Measurements from ENCODE around the gene C1QL4.
"Not testable (repeated sequence)": the region's sequence is repeated elsewhere in the genome, so short reads cannot be mapped to it uniquely, and the experiment has no call there.

Gene C1QL4

GRCh38 chr12:49336645-49337584 lies at the start of gene C1QL4:
TSS of gene C1QL4 (minus strand) at chr12:49337188. CDS start at chr12:49336477, 711 bp downstream.
- Histone ChIP-seq H3K4me1 (ENCODE audit: control insufficient read depth, insufficient read depth, low read length) (peaks cover 8% of the 10 kb centered on the region), H3K4me3 (ENCODE audit: low read length) (peak within 1 kb of the TSS; percentile 31; the same call in 1 of the 2 replicates), H3K9me3 (ENCODE audit: control insufficient read depth, insufficient read depth, low read length) (no peaks in the 10 kb centered on the region), H3K36me3 (ENCODE audit: control insufficient read depth, insufficient read depth, low read length) (no peaks in the 10 kb centered on the region; the same call in 1 of the 2 replicates), H3K27ac (ENCODE audit: low read length) (no peak within 1 kb of the TSS), H3K27me3 (ENCODE audit: control insufficient read depth, insufficient read depth, low read length) (peaks cover 95% of the 10 kb centered on the region)
- DNase-seq (ENCODE audit: low read depth, low spot score): no peak
- no CpG with 5 or more reads among the region's 65 CpGs for WGBS (ENCODE audit: insufficient coverage, insufficient read length)

GRCh38 chr12:49380184-49380583 lies 43.2 kb upstream of the C1QL4 start:
- H3K9me3 ChIP-seq (ENCODE audit: control insufficient read depth, insufficient read depth, low read length); H3K4me3 ChIP-seq (ENCODE audit: low read length); H3K27me3 ChIP-seq (ENCODE audit: control insufficient read depth, insufficient read depth, low read length); H3K27ac ChIP-seq (ENCODE audit: low read length); H3K36me3 ChIP-seq (ENCODE audit: control insufficient read depth, insufficient read depth, low read length); DNase-seq (ENCODE audit: low read depth, low spot score); H3K4me1 ChIP-seq (ENCODE audit: control insufficient read depth, insufficient read depth, low read length): not testable (repeated sequence)
- WGBS (ENCODE audit: insufficient coverage, insufficient read length): no CpG with 5 or more reads among the region's 9 CpGs

DNA sequence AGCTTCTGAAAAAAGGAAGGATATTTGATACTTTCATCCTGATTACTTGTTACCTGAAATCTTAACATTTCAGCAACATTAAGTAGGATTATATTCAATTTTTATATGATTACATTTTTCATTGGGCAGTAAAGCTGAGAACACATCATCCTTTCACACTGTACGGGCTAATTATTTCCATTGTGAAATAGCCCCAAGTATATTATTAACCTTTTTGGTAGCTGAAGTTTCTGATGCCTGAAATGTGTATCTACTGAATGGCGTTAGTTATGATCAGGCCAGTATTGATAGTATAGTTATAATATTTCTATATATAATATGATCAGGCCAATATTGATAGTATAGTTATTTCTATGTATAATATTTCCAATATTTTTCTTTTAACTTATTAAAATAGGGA lies 40.4 kb upstream of the C1QL4 start:
- H3K9me3 ChIP-seq (ENCODE audit: control insufficient read depth, insufficient read depth, low read length): no peaks in the 10 kb centered on the region
- H3K27ac ChIP-seq (ENCODE audit: low read length): no peak overlapping the region
- no peaks in the 10 kb centered on the region for H3K27me3 ChIP-seq (ENCODE audit: control insufficient read depth, insufficient read depth, low read length)
- no peak for DNase-seq (ENCODE audit: low read depth, low spot score)
- no peaks in the 10 kb centered on the region for H3K4me1 ChIP-seq (ENCODE audit: control insufficient read depth, insufficient read depth, low read length)
- no peak overlapping the region for H3K4me3 ChIP-seq (ENCODE audit: low read length)
- H3K36me3 ChIP-seq (ENCODE audit: control insufficient read depth, insufficient read depth, low read length): no peaks in the 10 kb centered on the region
- WGBS (ENCODE audit: insufficient coverage, insufficient read length): no CpG with 5 or more reads among the region's 2 CpGs

DNA sequence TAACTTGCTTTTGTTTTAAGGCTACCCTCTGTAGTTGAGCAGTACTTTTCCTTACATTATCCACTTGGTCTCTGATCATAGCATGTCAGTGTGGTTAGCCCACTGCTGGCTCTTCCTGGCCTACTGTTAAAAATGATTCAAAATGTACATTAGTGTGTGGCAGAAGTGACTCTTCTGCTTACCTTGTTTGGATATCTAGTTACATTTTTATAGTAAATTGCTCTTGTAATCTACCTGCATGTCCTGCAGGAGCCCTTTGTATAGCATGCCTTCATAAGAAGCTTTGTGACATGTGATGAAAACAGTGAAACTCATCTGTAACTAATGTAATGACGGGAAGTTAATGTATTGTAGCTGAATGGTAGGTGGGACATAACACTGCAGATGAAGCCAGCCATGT lies 38.4 kb upstream of the C1QL4 start:
- H3K4me3 ChIP-seq (ENCODE audit: low read length): no peak overlapping the region
- no peaks in the 10 kb centered on the region for H3K9me3 ChIP-seq (ENCODE audit: control insufficient read depth, insufficient read depth, low read length)
- no CpG with 5 or more reads among the region's 1 CpG for WGBS (ENCODE audit: insufficient coverage, insufficient read length)
- H3K27me3 ChIP-seq (ENCODE audit: control insufficient read depth, insufficient read depth, low read length): no peaks in the 10 kb centered on the region
- no peaks in the 10 kb centered on the region for H3K36me3 ChIP-seq (ENCODE audit: control insufficient read depth, insufficient read depth, low read length)
- H3K4me1 ChIP-seq (ENCODE audit: control insufficient read depth, insufficient read depth, low read length): no peaks in the 10 kb centered on the region
- H3K27ac ChIP-seq (ENCODE audit: low read length): no peak overlapping the region
- DNase-seq (ENCODE audit: low read depth, low spot score): no peak

DNA sequence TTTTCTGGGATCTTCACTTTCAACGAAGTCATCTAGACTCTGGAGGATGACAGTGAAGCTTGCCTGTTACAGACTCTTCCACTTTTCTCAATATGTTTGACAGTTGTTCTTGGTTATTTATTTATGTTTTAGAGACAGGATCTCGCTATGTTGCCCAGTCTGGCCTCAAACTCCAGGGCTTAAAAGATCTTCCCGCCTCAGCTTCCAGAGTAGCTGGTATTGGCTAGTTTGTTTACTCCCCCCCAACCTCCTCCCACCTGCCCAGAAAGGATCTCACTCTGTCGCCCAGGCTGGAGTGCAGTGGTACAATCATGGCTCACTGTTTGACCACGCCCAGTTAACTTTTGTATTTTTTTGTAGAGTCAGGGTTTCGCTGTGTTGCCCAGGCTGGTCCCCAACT lies 33.6 kb upstream of the C1QL4 start:
- Histone ChIP-seq H3K27ac (ENCODE audit: low read length) (no peak overlapping the region), H3K4me1 (ENCODE audit: control insufficient read depth, insufficient read depth, low read length) (no peaks in the 10 kb centered on the region), H3K9me3 (ENCODE audit: control insufficient read depth, insufficient read depth, low read length) (no peaks in the 10 kb centered on the region), H3K4me3 (ENCODE audit: low read length) (no peak overlapping the region), H3K27me3 (ENCODE audit: control insufficient read depth, insufficient read depth, low read length) (no peaks in the 10 kb centered on the region), H3K36me3 (ENCODE audit: control insufficient read depth, insufficient read depth, low read length) (no peaks in the 10 kb centered on the region)
- no CpG with 5 or more reads among the region's 6 CpGs for WGBS (ENCODE audit: insufficient coverage, insufficient read length)
- DNase-seq (ENCODE audit: low read depth, low spot score): no peak

DNA sequence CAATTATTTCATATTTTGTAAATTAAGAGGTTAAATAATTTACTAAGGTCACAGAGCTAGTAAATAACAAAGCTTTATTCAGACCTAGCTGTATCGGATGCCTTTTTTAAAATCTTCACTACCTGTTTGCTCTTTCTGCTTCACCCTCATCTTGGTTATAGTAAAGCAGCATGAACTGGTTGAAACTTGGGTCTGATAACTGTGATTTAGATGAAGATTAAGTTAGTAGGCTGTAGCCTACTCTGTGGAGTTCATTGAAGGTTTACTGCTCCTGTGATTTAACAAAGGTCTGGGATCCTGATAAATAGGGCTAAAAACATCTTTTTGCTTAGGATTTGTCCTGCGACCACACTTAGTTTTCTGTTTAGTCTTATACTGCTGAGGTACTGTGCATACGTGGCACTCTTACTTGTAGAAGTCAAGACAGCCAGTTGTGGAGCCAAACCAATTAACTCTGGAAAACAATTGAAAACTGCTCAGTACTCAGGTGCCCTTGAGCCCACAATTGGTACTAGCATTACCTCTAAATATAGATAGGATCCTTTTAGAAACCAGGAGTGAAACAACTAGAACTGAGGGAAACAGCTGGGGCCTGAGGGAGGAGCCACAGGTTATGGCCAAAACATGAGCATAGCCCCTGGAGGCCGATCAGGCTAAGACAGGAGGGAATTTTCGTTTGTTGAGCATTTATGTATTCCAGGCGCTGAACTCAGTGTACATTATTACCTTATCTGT lies 32.6 kb upstream of the C1QL4 start:
- Histone ChIP-seq H3K4me1 (ENCODE audit: control insufficient read depth, insufficient read depth, low read length) (no peaks in the 10 kb centered on the region), H3K27me3 (ENCODE audit: control insufficient read depth, insufficient read depth, low read length) (no peaks in the 10 kb centered on the region), H3K27ac (ENCODE audit: low read length) (no peak overlapping the region), H3K9me3 (ENCODE audit: control insufficient read depth, insufficient read depth, low read length) (no peaks in the 10 kb centered on the region), H3K36me3 (ENCODE audit: control insufficient read depth, insufficient read depth, low read length) (no peaks in the 10 kb centered on the region), H3K4me3 (ENCODE audit: low read length) (no peak overlapping the region)
- no peak for DNase-seq (ENCODE audit: low read depth, low spot score)
- no CpG with 5 or more reads among the region's 6 CpGs for WGBS (ENCODE audit: insufficient coverage, insufficient read length)

DNA sequence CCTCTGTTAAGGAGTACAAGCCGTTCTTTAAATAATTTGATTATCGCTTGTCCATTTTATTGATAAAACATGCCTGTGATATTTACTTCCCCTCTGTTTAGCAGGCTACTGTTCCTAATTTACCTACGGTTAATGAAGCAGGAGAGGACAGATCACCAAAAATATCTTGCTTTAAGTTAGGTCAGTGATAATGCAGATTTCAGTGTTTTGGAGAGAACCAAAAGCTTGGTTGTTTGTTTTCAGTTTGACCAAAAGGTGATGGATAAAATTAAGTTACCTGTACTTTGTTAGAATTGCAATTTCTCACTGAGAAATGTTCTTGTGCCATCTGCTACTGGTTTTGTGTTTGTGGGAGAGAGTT lies 31.2 kb upstream of the C1QL4 start:
- no peak for DNase-seq (ENCODE audit: low read depth, low spot score)
- peak overlapping the region; percentile 81; the same call in 1 of the 2 replicates for H3K4me3 ChIP-seq (ENCODE audit: low read length)
- H3K27me3 ChIP-seq (ENCODE audit: control insufficient read depth, insufficient read depth, low read length): no peaks in the 10 kb centered on the region
- H3K36me3 ChIP-seq (ENCODE audit: control insufficient read depth, insufficient read depth, low read length): no peaks in the 10 kb centered on the region
- H3K9me3 ChIP-seq (ENCODE audit: control insufficient read depth, insufficient read depth, low read length): no peaks in the 10 kb centered on the region
- no peaks in the 10 kb centered on the region for H3K4me1 ChIP-seq (ENCODE audit: control insufficient read depth, insufficient read depth, low read length)
- WGBS (ENCODE audit: insufficient coverage, insufficient read length): no CpG with 5 or more reads among the region's 3 CpGs
- H3K27ac ChIP-seq (ENCODE audit: low read length): no peak overlapping the region

- Histone ChIP-seq H3K4me3 (ENCODE audit: low read length) (peak within 1 kb of the TSS; percentile 81; the same call in 1 of the 2 replicates), H3K27me3 (ENCODE audit: control insufficient read depth, insufficient read depth, low read length) (no peaks in the 10 kb centered on the region), H3K9me3 (ENCODE audit: control insufficient read depth, insufficient read depth, low read length) (no peaks in the 10 kb centered on the region), H3K27ac (ENCODE audit: low read length) (no peak within 1 kb of the TSS), H3K36me3 (ENCODE audit: control insufficient read depth, insufficient read depth, low read length) (no peaks in the 10 kb centered on the region), H3K4me1 (ENCODE audit: control insufficient read depth, insufficient read depth, low read length) (no peaks in the 10 kb centered on the region)
- no CpG with 5 or more reads among the region's 52 CpGs for WGBS (ENCODE audit: insufficient coverage, insufficient read length)
- no peak for DNase-seq (ENCODE audit: low read depth, low spot score)
Measured at GRCh38 chr12:49367381-49368239, 30.6 kb upstream of the C1QL4 start, which contains the start of gene SPATS2. TSS of gene SPATS2 (plus strand) at chr12:49367462. CDS start at chr12:49461013, 93,551 bp downstream.

DNA sequence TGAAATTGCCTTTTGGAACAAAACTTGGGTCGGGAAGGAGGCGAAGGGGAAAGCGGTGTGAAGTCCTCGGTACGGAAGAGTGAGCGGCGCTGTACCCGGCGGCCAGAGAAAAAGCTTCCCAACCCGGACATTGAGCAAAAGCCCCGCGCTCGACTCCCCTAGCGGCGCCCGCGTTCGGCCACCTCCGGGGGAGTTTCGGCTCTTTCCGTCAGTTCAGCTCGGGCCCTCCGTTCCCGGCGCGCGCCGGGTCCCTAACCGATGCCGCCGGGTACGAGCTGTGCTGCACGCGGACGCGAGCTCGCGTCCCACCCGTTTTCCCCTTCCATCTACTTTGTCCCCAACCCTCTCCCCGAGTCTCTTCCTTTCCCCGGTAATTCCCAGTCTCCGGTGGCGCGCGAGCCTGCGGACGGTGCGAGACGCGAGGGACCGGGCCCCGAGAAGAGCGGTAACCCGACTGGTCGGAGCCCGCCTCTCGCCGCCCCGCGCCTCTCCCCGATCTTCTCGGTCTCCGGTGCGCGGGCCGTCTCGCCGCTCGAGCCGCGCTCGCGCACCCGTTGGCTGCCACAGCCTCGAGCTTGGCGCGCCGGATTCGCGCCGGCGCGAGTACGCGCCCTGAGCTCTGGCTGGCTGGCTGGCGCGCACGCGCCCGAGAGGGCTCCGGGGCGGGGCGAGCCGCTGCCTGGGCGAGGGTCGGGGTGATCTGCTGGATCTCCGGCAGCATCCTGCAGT lies 29.8 kb upstream of the C1QL4 start:
- no peaks in the 10 kb centered on the region for H3K36me3 ChIP-seq (ENCODE audit: control insufficient read depth, insufficient read depth, low read length)
- no peaks in the 10 kb centered on the region for H3K9me3 ChIP-seq (ENCODE audit: control insufficient read depth, insufficient read depth, low read length)

More for the DNA sequence above, 29.8 kb upstream of the C1QL4 start:
- no peaks in the 10 kb centered on the region for H3K4me1 ChIP-seq (ENCODE audit: control insufficient read depth, insufficient read depth, low read length)
- no peak for DNase-seq (ENCODE audit: low read depth, low spot score)
- no peaks in the 10 kb centered on the region for H3K27me3 ChIP-seq (ENCODE audit: control insufficient read depth, insufficient read depth, low read length)
- peak overlapping the region; percentile 81; the same call in 1 of the 2 replicates for H3K4me3 ChIP-seq (ENCODE audit: low read length)
- WGBS (ENCODE audit: insufficient coverage, insufficient read length): no CpG with 5 or more reads among the region's 97 CpGs
- no peak overlapping the region for H3K27ac ChIP-seq (ENCODE audit: low read length)

All from iPS DF 6.9 (cell line).